Measurements from ENCODE around the gene TMEM121. TPM values are rescaled to one million over a fixed set of nuclear protein-coding genes. Genes with fewer than 3 reads are reported as not detected.
"Not testable (repeated sequence)": the region's sequence is repeated elsewhere in the genome, so short reads cannot be mapped to it uniquely, and the experiment has no call there.

TMEM121 gene
- total RNA-seq, 2 donors from 2014 or later = 0.82 TPM

GRCh38 chr14:105541218-105541875 lies 15.0 kb downstream of the TMEM121 start:
- no peak overlapping the region for H3K9ac ChIP-seq (ENCODE audit: low read depth in 2 of 2, low read length in 2 of 2)
- H3K4me1 ChIP-seq = no peaks in the 10 kb centered on the region
- H3K36me3 ChIP-seq = no peaks in the 10 kb centered on the region
- no peak overlapping the region for H3K27ac ChIP-seq
- intact Hi-C loops (cut with DNase I) = no loop called here
- no peak for DNase-seq
- no peaks in the 10 kb centered on the region for H3K27me3 ChIP-seq
- no peaks in the 10 kb centered on the region for H3K9me3 ChIP-seq
- H3K4me3 ChIP-seq = no peak overlapping the region
- no peak for TF ChIP-seq CTCF (IDR thresholded peaks at IDR 0.05)

DNA sequence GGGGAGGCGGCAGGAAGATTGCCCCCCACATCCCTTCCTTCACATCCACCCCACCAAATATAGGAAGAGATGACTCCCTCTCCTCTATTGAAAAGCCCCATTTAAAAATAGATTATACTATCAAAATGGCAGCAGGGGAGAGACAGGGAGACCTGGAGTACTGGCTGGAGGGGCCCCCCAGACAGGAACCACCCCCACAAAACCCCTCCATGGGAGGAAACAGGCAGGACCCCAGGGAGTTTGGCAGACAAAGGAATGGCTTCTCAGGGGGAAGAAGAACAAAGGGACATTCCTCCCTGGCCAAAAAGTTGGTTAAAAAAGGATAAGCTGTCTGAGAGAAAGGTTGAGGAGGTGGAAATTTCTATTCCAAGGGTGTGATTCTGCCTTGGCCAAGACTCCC lies 19.3 kb downstream of the TMEM121 start:
- H3K27me3 ChIP-seq; H3K9me3 ChIP-seq; H3K27ac ChIP-seq; H3K4me3 ChIP-seq; H3K36me3 ChIP-seq; DNase-seq; H3K9ac ChIP-seq (ENCODE audit: low read depth in 2 of 2, low read length in 2 of 2); H3K4me1 ChIP-seq; intact Hi-C loops (cut with DNase I): not testable (repeated sequence)

DNA sequence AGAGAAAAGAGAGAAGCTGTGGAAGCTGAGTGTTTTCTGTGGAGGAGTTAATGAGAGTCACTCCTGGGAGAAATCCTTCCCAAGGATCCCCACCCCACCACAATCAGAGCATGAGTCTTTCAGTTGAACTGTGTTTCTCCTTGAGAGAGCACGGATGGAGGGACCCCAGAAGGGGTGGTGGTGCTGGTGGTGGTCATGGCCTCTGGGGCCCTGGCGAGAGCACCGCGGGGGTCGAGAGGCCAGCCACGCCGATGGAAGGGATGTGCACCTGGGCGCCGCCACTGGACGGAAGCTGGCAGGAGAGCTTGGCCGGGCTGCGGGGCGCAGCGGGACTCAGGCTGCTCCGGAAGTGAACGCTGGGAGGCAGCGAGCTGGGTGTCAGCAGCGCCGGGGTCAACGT lies 20.0 kb downstream of the TMEM121 start:
- H3K27me3 ChIP-seq; intact Hi-C loops (cut with DNase I); H3K27ac ChIP-seq; DNase-seq; H3K4me1 ChIP-seq; H3K9me3 ChIP-seq; H3K9ac ChIP-seq (ENCODE audit: low read depth in 2 of 2, low read length in 2 of 2); H3K36me3 ChIP-seq; H3K4me3 ChIP-seq: not testable (repeated sequence)

DNA sequence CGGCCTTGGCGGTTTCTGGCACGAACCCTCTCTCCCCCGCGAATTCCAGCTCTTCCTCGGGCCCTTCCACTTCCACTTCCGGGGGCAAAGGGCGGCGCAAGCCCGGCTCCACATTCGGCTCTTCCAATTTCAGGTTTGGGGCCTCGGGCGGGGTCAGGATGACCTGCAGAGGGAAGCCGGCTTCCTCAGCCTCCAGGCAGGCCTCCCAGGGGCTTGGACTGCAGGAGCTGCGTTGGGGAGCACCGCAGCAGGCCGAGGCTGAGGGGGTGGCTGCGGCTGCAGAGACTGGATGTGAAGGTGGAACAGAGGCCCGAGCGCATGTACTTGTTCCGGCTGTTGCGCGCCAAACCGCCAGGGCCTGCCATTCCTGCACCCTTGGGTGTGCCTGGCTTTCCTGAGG lies 20.7 kb downstream of the TMEM121 start:
- H3K4me1 ChIP-seq; H3K27ac ChIP-seq; H3K9me3 ChIP-seq; H3K27me3 ChIP-seq; H3K36me3 ChIP-seq; H3K4me3 ChIP-seq; intact Hi-C loops (cut with DNase I); DNase-seq; H3K9ac ChIP-seq (ENCODE audit: low read depth in 2 of 2, low read length in 2 of 2): not testable (repeated sequence)

DNA sequence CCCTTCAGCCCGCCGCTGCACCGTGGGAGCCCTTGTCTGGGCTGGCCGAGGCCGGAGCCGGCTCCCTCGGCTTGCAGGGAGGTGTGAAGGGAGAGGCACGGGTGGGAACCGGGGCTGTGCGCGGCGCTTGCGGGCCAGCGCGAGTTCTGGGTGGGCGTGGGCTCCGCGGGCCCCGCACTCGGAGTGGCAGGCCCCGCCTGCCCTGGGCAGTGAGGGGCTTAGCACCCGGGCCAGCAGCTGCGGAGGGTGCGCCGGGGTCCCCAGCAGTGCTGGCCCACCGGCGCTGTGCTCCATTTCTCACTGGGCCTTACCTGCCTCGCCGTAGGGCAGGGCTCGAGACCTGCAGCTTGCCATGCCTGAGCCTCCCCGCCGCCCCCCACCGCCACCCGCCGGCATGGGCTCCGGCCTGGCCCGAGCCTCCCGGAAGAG lies 21.4 kb downstream of the TMEM121 start:
- Histone ChIP-seq H3K27ac (no peak overlapping the region), H3K9me3 (no peaks in the 10 kb centered on the region), H3K4me3 (no peak overlapping the region), H3K4me1 (no peaks in the 10 kb centered on the region), H3K9ac (ENCODE audit: low read depth in 2 of 2, low read length in 2 of 2) (no peak overlapping the region), H3K27me3 (no peaks in the 10 kb centered on the region), H3K36me3 (no peaks in the 10 kb centered on the region)
- TF ChIP-seq CTCF (IDR thresholded peaks at IDR 0.05) = no peak
- DNase-seq = no peak
- intact Hi-C loops (cut with DNase I) = no loop called here

GRCh38 chr14:105549481-105549880 lies 23.1 kb downstream of the TMEM121 start:
- Histone ChIP-seq H3K36me3 (no peaks in the 10 kb centered on the region), H3K9me3 (no peaks in the 10 kb centered on the region), H3K4me1 (no peaks in the 10 kb centered on the region), H3K9ac (ENCODE audit: low read depth in 2 of 2, low read length in 2 of 2) (no peak overlapping the region), H3K27me3 (no peaks in the 10 kb centered on the region), H3K27ac (no peak overlapping the region), H3K4me3 (no peak overlapping the region)
- no peak for DNase-seq
- intact Hi-C loops (cut with DNase I) = no loop called here
- no peak for TF ChIP-seq CTCF (IDR thresholded peaks at IDR 0.05)

- no peak for TF ChIP-seq CTCF (IDR thresholded peaks at IDR 0.05)
- Histone ChIP-seq H3K27ac (no peak overlapping the region), H3K9me3 (no peaks in the 10 kb centered on the region), H3K4me3 (no peak overlapping the region), H3K9ac (ENCODE audit: low read depth in 2 of 2, low read length in 2 of 2) (no peak overlapping the region), H3K4me1 (no peaks in the 10 kb centered on the region), H3K27me3 (no peaks in the 10 kb centered on the region), H3K36me3 (no peaks in the 10 kb centered on the region)
- no peak for DNase-seq
- intact Hi-C loops (cut with DNase I) = no loop called here
Measured at GRCh38 chr14:105554022-105554421, 27.6 kb downstream of the TMEM121 start.
